HepG2 (cell line): ENCODE measurements around the gene CFHR2. TPM values are rescaled to one million over a fixed set of nuclear protein-coding genes. Genes with fewer than 3 reads are reported as not detected.

Source experiments
- BRCA1 ChIP-seq: sonication (generic); formaldehyde crosslinking; IDR thresholded peaks from 2 replicates; pipeline ENCODE4 v1.4.0; 2020; ENCODE audit warnings: missing genetic modification reagents
- DRAP1 ChIP-seq: IDR thresholded peaks from 2 replicates; pipeline ENCODE4 v1.6.1; 2016; ENCODE audit warnings: missing genetic modification reagents, missing compliant biosample characterization
- EP300 ChIP-seq, 3 experiments: sonication (generic) in 1 of 3; formaldehyde crosslinking in 1 of 3; IDR thresholded peaks; 2 replicates each; pipeline versions ENCODE4 v1.5.1 to v1.6.1; 2011 to 2020; ENCODE audit warnings: low read depth in 2 of 3, low read length in 2 of 3, borderline replicate concordance in 1 of 3, improper control_type of control experiment in 1 of 3, mild to moderate bottlenecking in 1 of 3, missing genetic modification reagents in 1 of 3, moderate library complexity in 1 of 3
- FOSL2 ChIP-seq: sonication (generic); formaldehyde crosslinking; IDR thresholded peaks from 2 replicates; pipeline ENCODE4 v1.4.0; 2020; ENCODE audit warnings: missing genetic modification reagents
- HNF1B ChIP-seq: sonication (generic); formaldehyde crosslinking; IDR thresholded peaks from 2 replicates; pipeline ENCODE4 v1.5.1; 2020; ENCODE audit warnings: mild to moderate bottlenecking, moderate library complexity, missing genetic modification reagents
- MED1 ChIP-seq: sonication (generic); formaldehyde crosslinking; IDR thresholded peaks from 2 replicates; pipeline ENCODE4 v1.4.0; 2020; ENCODE audit warnings: missing genetic modification reagents
- MEF2D ChIP-seq: sonication (generic); formaldehyde crosslinking; IDR thresholded peaks from 2 replicates; pipeline ENCODE4 v1.5.1; 2020; ENCODE audit warnings: mild to moderate bottlenecking, missing genetic modification reagents
- MIXL1 ChIP-seq: IDR thresholded peaks from 2 replicates; pipeline ENCODE4 v1.6.1; 2016
- REPIN1 ChIP-seq: sonication (generic); formaldehyde crosslinking; IDR thresholded peaks from 2 replicates; pipeline ENCODE4 v1.8.0; 2022; ENCODE audit warnings: missing genetic modification reagents, low read depth, mild to moderate bottlenecking, borderline replicate concordance
- SOX5 ChIP-seq: IDR thresholded peaks from 2 replicates; pipeline ENCODE4 v1.6.1; 2016; ENCODE audit warnings: borderline replicate concordance
- STAG1 ChIP-seq: sonication (generic); formaldehyde crosslinking; IDR thresholded peaks from 2 replicates; pipeline ENCODE4 v1.4.0; 2020; ENCODE audit warnings: missing genetic modification reagents
- THAP11 ChIP-seq: IDR thresholded peaks from 2 replicates; pipeline ENCODE4 v1.6.1; 2016; ENCODE audit warnings: missing biosample characterization, missing genetic modification reagents
- ZKSCAN8 ChIP-seq: IDR thresholded peaks from 2 replicates; pipeline ENCODE4 v1.6.1; 2016; ENCODE audit warnings: borderline replicate concordance, missing genetic modification reagents, missing compliant biosample characterization
- ZNF160 ChIP-seq: sonication (generic); formaldehyde crosslinking; IDR thresholded peaks from 2 replicates; pipeline ENCODE4 v1.8.0; 2022; ENCODE audit warnings: mild to moderate bottlenecking, inconsistent platforms, missing genetic modification reagents
- ZNF331 ChIP-seq: sonication (generic); formaldehyde crosslinking; IDR thresholded peaks from 2 replicates; pipeline ENCODE4 v1.4.0; 2020; ENCODE audit warnings: missing genetic modification reagents
- ZNF337 ChIP-seq: sonication (generic); formaldehyde crosslinking; IDR thresholded peaks from 2 replicates; pipeline ENCODE4 v1.5.1; 2020; ENCODE audit warnings: missing genetic modification reagents, low read depth, mild to moderate bottlenecking, borderline replicate concordance
- ZNF441 ChIP-seq: sonication (generic); formaldehyde crosslinking; IDR thresholded peaks from 2 replicates; pipeline ENCODE4 v1.7.0; 2021; ENCODE audit warnings: missing genetic modification reagents, borderline replicate concordance
- ZNF605 ChIP-seq: sonication (generic); formaldehyde crosslinking; IDR thresholded peaks from 2 replicates; pipeline ENCODE4 v1.8.0; 2022; ENCODE audit warnings: mild to moderate bottlenecking, missing genetic modification reagents
- ZNF644 ChIP-seq: IDR thresholded peaks from 2 replicates; pipeline ENCODE4 v1.6.1; 2016; ENCODE audit warnings: low read depth
- ZSCAN9 ChIP-seq: IDR thresholded peaks from 2 replicates; pipeline ENCODE4 v1.6.1; 2016; ENCODE audit warnings: borderline replicate concordance
- polyA plus RNA-seq, 8 experiments: library from polyadenylated mRNA; depleted of rRNA in 3 of 8; stranded (reverse) in 7 of 8; unstranded in 1 of 8; fragments of >200 nt; fragmentation: Illumina TruSeq in 4 of 8; extraction: Trizol in 4 of 8; gene quantifications; 2 replicates each; pipeline versions ENCODE4 v1.2.1 to v1.2.3, GENCODE V29; 2011 to 2016; ENCODE audit warnings: low read depth in 4 of 8, missing spikeins in 1 of 8, mixed read lengths in 1 of 8; ENCODE audit not compliant: insufficient read depth in 1 of 8
- total RNA-seq, 5 experiments: library from RNA; depleted of rRNA; stranded (reverse); fragments of >200 nt; fragmentation: Illumina TruSeq; extraction: Trizol; gene quantifications; 2 replicates each; pipeline ENCODE4 v1.2.3, GENCODE V29; 2016; ENCODE audit warnings: low read depth in 1 of 5
- TF ChIP-seq, protein P1 (sequence below): sonication (generic); formaldehyde crosslinking; IDR thresholded peaks from 2 replicates; pipeline ENCODE4 v1.5.1; 2020; ENCODE audit warnings: mild to moderate bottlenecking, missing genetic modification reagents, moderate library complexity
- TF ChIP-seq, protein P2 (sequence below): IDR thresholded peaks from 2 replicates; pipeline ENCODE4 v1.6.1; 2016; ENCODE audit warnings: mild to moderate bottlenecking, missing biosample characterization, missing genetic modification reagents

The CFHR2 gene
- total and polyA plus RNA-seq, 2 of the 13 experiments (the other 11 are each of a cell fraction or from before 2014, with no cell fraction given) = not detected

DNA sequence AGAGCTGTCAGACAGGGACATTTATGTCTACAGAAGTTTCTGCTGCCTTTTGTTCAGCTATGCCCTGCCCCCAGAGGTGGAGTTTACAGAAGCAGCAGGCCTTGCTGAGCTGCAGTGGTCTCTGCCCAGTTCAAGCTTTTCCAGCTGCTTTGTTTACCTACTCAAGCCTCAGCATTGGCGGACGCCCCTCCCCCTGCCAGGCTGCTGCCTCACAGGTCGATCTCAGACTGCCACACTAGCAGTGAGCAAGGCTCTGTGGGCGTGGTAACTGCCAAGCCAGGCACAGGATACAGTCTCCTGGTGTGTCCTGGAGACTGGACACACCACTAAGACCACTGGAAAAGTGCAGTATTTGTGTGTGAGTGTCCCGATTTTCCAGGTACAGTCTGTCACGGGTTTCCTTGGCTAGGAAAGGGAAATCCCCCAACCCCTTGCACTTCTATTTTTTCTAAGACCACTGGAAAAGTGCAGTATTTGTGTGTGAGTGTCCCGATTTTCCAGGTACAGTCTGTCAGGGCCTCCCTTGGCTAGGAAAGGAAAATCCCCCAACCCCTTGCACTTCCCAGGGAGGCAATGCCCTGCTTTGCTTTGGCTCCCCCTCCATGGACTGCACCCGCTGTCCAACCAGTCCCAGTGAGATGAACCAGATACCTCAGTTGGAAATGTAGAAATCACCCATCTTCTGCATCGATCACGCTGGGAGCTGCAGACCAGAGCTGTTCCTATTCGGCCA lies 48.5 kb downstream of the CFHR2 start (continued):
- 0 out of 2 replicates have a peak, but pooled peaks have one; percentile 39 for TF ChIP-seq DRAP1 (CRISPR knock-in tag)
- peak; percentile 66; the same call in 1 of the 2 replicates for TF ChIP-seq ZNF644 (CRISPR knock-in tag)
- TF ChIP-seq ZNF337 = peak; percentile 91; the same call in 1 of the 2 replicates
- TF ChIP-seq FOSL2 = peak; percentile 48
- 0 out of 2 replicates have a peak, but pooled peaks have one; percentile 18 for TF ChIP-seq STAG1 (CRISPR knock-in tag)
- TF ChIP-seq SOX5 (CRISPR knock-in tag) = peak; percentile 70; the same call in 1 of the 2 replicates
- 0 out of 2 replicates have a peak, but pooled peaks have one; percentile 66 for TF ChIP-seq ZSCAN9
- TF ChIP-seq MIXL1 (CRISPR knock-in tag) = peak; percentile 59; the same call in 1 of the 2 replicates
- TF ChIP-seq, protein P1, sequence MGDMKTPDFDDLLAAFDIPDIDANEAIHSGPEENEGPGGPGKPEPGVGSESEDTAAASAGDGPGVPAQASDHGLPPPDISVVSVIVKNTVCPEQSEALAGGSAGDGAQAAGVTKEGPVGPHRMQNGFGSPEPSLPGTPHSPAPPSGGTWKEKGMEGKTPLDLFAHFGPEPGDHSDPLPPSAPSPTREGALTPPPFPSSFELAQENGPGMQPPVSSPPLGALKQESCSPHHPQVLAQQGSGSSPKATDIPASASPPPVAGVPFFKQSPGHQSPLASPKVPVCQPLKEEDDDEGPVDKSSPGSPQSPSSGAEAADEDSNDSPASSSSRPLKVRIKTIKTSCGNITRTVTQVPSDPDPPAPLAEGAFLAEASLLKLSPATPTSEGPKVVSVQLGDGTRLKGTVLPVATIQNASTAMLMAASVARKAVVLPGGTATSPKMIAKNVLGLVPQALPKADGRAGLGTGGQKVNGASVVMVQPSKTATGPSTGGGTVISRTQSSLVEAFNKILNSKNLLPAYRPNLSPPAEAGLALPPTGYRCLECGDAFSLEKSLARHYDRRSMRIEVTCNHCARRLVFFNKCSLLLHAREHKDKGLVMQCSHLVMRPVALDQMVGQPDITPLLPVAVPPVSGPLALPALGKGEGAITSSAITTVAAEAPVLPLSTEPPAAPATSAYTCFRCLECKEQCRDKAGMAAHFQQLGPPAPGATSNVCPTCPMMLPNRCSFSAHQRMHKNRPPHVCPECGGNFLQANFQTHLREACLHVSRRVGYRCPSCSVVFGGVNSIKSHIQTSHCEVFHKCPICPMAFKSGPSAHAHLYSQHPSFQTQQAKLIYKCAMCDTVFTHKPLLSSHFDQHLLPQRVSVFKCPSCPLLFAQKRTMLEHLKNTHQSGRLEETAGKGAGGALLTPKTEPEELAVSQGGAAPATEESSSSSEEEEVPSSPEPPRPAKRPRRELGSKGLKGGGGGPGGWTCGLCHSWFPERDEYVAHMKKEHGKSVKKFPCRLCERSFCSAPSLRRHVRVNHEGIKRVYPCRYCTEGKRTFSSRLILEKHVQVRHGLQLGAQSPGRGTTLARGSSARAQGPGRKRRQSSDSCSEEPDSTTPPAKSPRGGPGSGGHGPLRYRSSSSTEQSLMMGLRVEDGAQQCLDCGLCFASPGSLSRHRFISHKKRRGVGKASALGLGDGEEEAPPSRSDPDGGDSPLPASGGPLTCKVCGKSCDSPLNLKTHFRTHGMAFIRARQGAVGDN (CRISPR knock-in tag) = peak; percentile 77
- peak; percentile 65; the same call in 1 of the 2 replicates for TF ChIP-seq REPIN1 (CRISPR knock-in tag)
- peak; percentile 91 for TF ChIP-seq ZNF331 (CRISPR knock-in tag)
- peak in 1 of 2 experiments; percentile 33; a peak in 1 of 4 replicates for TF ChIP-seq EP300 (IDR thresholded peaks at IDR 0.05; ENCODE audit: low read depth in 2 of 2, low read length in 2 of 2)
- TF ChIP-seq EP300 (CRISPR knock-in tag; IDR thresholded peaks at IDR 0.05; ENCODE audit: borderline replicate concordance) = 0 out of 2 replicates have a peak, but pooled peaks have one; percentile 36
- 0 out of 2 replicates have a peak, but pooled peaks have one; percentile 58 for TF ChIP-seq ZKSCAN8 (CRISPR knock-in tag)
- TF ChIP-seq MED1 (CRISPR knock-in tag) = peak; percentile 65; the same call in 1 of the 2 replicates
- 0 out of 2 replicates have a peak, but pooled peaks have one; percentile 61 for TF ChIP-seq ZNF160 (CRISPR knock-in tag)
- TF ChIP-seq, protein P2, sequence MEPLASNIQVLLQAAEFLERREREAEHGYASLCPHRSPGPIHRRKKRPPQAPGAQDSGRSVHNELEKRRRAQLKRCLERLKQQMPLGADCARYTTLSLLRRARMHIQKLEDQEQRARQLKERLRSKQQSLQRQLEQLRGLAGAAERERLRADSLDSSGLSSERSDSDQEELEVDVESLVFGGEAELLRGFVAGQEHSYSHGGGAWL (CRISPR knock-in tag) = peak; percentile 35; the same call in 1 of the 2 replicates
- TF ChIP-seq THAP11 (CRISPR knock-in tag) = peak; percentile 63
- TF ChIP-seq HNF1B (CRISPR knock-in tag) = peak; percentile 69; the same call in 1 of the 2 replicates
- TF ChIP-seq ZNF605 (CRISPR knock-in tag) = peak; percentile 73; the same call in 1 of the 2 replicates
- TF ChIP-seq BRCA1 (CRISPR knock-in tag) = 0 out of 2 replicates have a peak, but pooled peaks have one; percentile 34
- peak; percentile 70 for TF ChIP-seq MEF2D (CRISPR knock-in tag)
- peak; percentile 41; the same call in 1 of the 2 replicates for TF ChIP-seq ZNF441 (CRISPR knock-in tag)
